GM10266 (cell line): ENCODE measurements around the gene GPR137B.

Experiments
- DNase-seq: peaks from one replicate; pipeline ENCODE4 v3.0.0; 2012; ENCODE audit errors: extremely low spot score
- CTCF ChIP-seq: IDR thresholded peaks from 2 replicates; pipeline ENCODE4 v1.5.1; 2012; ENCODE audit warnings: mild to moderate bottlenecking, low read depth; ENCODE audit not compliant: control insufficient read depth, insufficient read depth; ENCODE audit errors: missing control alignments

The GPR137B gene

GRCh38 chr1:236100799-236101198 is 41.5 kb upstream of the GPR137B start:
- no peak for DNase-seq
- no peak for TF ChIP-seq CTCF

GRCh38 chr1:236101233-236102200 is 40.8 kb upstream of the GPR137B start:
- TF ChIP-seq CTCF = no peak
- no peak for DNase-seq

- no peak for DNase-seq
- TF ChIP-seq CTCF = no peak
Measured at GRCh38 chr1:236102611-236103010, 39.7 kb upstream of the GPR137B start.

- DNase-seq = no peak
- TF ChIP-seq CTCF = no peak
Measured at GRCh38 chr1:236103059-236103458, 39.3 kb upstream of the GPR137B start.

- TF ChIP-seq CTCF = peak; percentile 85
- peak; percentile 77 for DNase-seq
Measured at GRCh38 chr1:236103646-236104218, 38.6 kb upstream of the GPR137B start.

GRCh38 chr1:236107121-236107907 is 35.0 kb upstream of the GPR137B start:
- no peak for DNase-seq
- TF ChIP-seq CTCF = no peak
